Activated B cell treated with CpG ODN at 0.5 μM for 24 hours (primary cell): ENCODE results near the gene EIF3I. TPM values are rescaled to one million over a fixed set of nuclear protein-coding genes. Genes with fewer than 3 reads are reported as not detected.

Experiments used
- ATAC-seq: fragments of 200-7000 bp; cut with Tn5 transposase; one replicate; pipeline ENCODE4 v1.10.0; 2021; ENCODE audit warnings: low read depth, mild to moderate bottlenecking, moderate library complexity
- CTCF ChIA-PET: fragments of 350-600 bp; sonication (Branson Sonifier 250); formaldehyde crosslinking; loops from one replicate; lab custom pipeline; 2021; ENCODE audit warnings: antibody characterized with exemption; lab: Charles Lee
- POLR2A ChIA-PET: fragments of 350-600 bp; sonication (Branson Sonifier 250); formaldehyde crosslinking; loops from one replicate; lab custom pipeline; 2021; ENCODE audit warnings: antibody characterized with exemption; lab: Charles Lee
- DNase-seq: peaks from one replicate; pipeline ENCODE4 v3.0.0; 2022
- H3K27ac Mint-ChIP-seq: one replicate; pipeline ENCODE4 v1.8.0; 2020; ENCODE audit warnings: mixed read lengths
- H3K27me3 Mint-ChIP-seq: one replicate; pipeline ENCODE4 v1.8.0; 2021; ENCODE audit warnings: mixed read lengths
- H3K36me3 Mint-ChIP-seq: one replicate; pipeline ENCODE4 v1.8.0; 2021; ENCODE audit warnings: low read depth, mixed read lengths
- H3K4me1 Mint-ChIP-seq: one replicate; pipeline ENCODE4 v1.8.0; 2021; ENCODE audit warnings: mixed read lengths
- H3K4me3 Mint-ChIP-seq: one replicate; pipeline ENCODE4 v1.8.0; 2020; ENCODE audit warnings: mild to moderate bottlenecking, mixed read lengths
- H3K9me3 Mint-ChIP-seq: one replicate; pipeline ENCODE4 v1.8.0; 2020; ENCODE audit warnings: mixed read lengths
- CTCF ChIP-seq: fragments of 200-600 bp; IDR thresholded peaks from one replicate; pipeline ENCODE4 v1.8.0; 2022; ENCODE audit warnings: antibody characterized with exemption, mild to moderate bottlenecking
- intact Hi-C: fragments of 100-400 bp; cut with micrococcal nuclease; formaldehyde crosslinking; loops from one replicate; pipeline ENCODE4 v1.15.1; 2024
- total RNA-seq: library from RNA; stranded (reverse); gene quantifications from 2 replicates; pipeline ENCODE4 v1.2.3, GENCODE V29; 2022

Gene EIF3I
- total RNA-seq, 1 donor from 2014 or later, result 196 TPM

GRCh38 chr1:32179443-32180185, 42.6 kb upstream of the EIF3I start, which contains the start of gene TXLNA:
TSS of gene TXLNA (plus strand) at chr1:32179675. CDS start at chr1:32180346, 671 bp downstream.
- Mint-ChIP-seq H3K27ac (peak within 1 kb of the TSS; percentile 98), H3K36me3 (peaks cover 34% of the 10 kb centered on the region), H3K4me1 (peaks cover 40% of the 10 kb centered on the region), H3K4me3 (peak within 1 kb of the TSS; percentile 90), H3K9me3 (no peaks in the 10 kb centered on the region), H3K27me3 (no peaks in the 10 kb centered on the region)
- peak; percentile 89 for DNase-seq
- ChIA-PET POLR2A (interaction anchor here (0.5 to 2.7 kb wide), 24 partner anchors 12 to 637 kb away, joined by 3 to 37 read pairs (median 6); partner anchors contain the start of genes BSDC1, CCDC28B, HDAC1 and KPNA6), CTCF (interaction anchor here (0.9 to 1.7 kb wide), 8 partner anchors 21 to 236 kb away, joined by 3 to 6 read pairs (median 4); partner anchors contain the start of genes CCDC28B, KPNA6 and TMEM39B)
- peak; percentile 91 for ATAC-seq
- intact Hi-C loops, result loop anchor here (1.0 to 2.0 kb wide), 7 partner anchors 21 to 215 kb away; partner anchors contain the start of genes BSDC1, CCDC28B, EIF3I and HDAC1
- TF ChIP-seq CTCF, result no peak

GRCh38 chr1:32180186-32181060, 41.8 kb upstream of the EIF3I start:
- H3K4me1 Mint-ChIP-seq, result peaks cover 44% of the 10 kb centered on the region
- H3K4me3 Mint-ChIP-seq, result peak overlapping the region; percentile 90
- H3K27me3 Mint-ChIP-seq, result no peaks in the 10 kb centered on the region
- POLR2A ChIA-PET, result interaction anchor here (0.6 to 2.7 kb wide), 14 partner anchors 18 to 627 kb away, joined by 3 to 37 read pairs (median 10); partner anchors contain the start of genes BSDC1, CCDC28B, HDAC1 and KPNA6
- DNase-seq (peak; percentile 31), ATAC-seq (no peak)
- intact Hi-C loops, result loop anchor here (1.0 kb wide), 2 partner anchors 20 to 112 kb away; partner anchors contain the start of genes CCDC28B and HDAC1
- TF ChIP-seq CTCF, result no peak
- peak overlapping the region; percentile 83 for H3K27ac Mint-ChIP-seq
- CTCF ChIA-PET, result interaction anchor here (0.9 to 1.7 kb wide), 7 partner anchors 17 to 236 kb away, joined by 3 to 6 read pairs (median 4); partner anchors contain the start of genes CCDC28B and TMEM39B
- H3K36me3 Mint-ChIP-seq, result peaks cover 40% of the 10 kb centered on the region
- no peaks in the 10 kb centered on the region for H3K9me3 Mint-ChIP-seq

GRCh38 chr1:32181065-32181464, 41.1 kb upstream of the EIF3I start:
- H3K36me3 Mint-ChIP-seq, result peaks cover 42% of the 10 kb centered on the region
- no peak for DNase-seq
- POLR2A ChIA-PET, result interaction anchor here (0.6 to 2.7 kb wide), 6 partner anchors 17 to 627 kb away, joined by 3 to 22 read pairs (median 13); partner anchors contain the start of genes BSDC1, KPNA6, MARCKSL1 and TMEM39B
- no peaks in the 10 kb centered on the region for H3K27me3 Mint-ChIP-seq
- no peaks in the 10 kb centered on the region for H3K9me3 Mint-ChIP-seq
- peak overlapping the region; percentile 90 for H3K4me3 Mint-ChIP-seq
- intact Hi-C loops, result no loop called here
- CTCF ChIA-PET, result interaction anchor here (1.0 kb wide), 2 partner anchors 17 to 19 kb away, joined by 3 to 4 read pairs; partner anchors contain the start of gene CCDC28B
- H3K27ac Mint-ChIP-seq, result peak overlapping the region; percentile 83
- no peak for ATAC-seq
- H3K4me1 Mint-ChIP-seq, result peaks cover 46% of the 10 kb centered on the region
- TF ChIP-seq CTCF, result no peak

- intact Hi-C loops, result no loop called here
- POLR2A ChIA-PET, result interaction anchor here (1.4 to 2.6 kb wide), 2 partner anchors 17 to 73 kb away, joined by 8 to 15 read pairs; partner anchors contain the start of gene KPNA6
- no peak for ATAC-seq
These were observed 40.6 kb upstream of the EIF3I start for GRCh38 chr1:32181563-32181962.

More at GRCh38 chr1:32181563-32181962, 40.6 kb upstream of the EIF3I start:
- Mint-ChIP-seq H3K36me3 (peaks cover 47% of the 10 kb centered on the region), H3K27me3 (no peaks in the 10 kb centered on the region), H3K27ac (no peak overlapping the region), H3K4me1 (peaks cover 51% of the 10 kb centered on the region), H3K4me3 (peak overlapping the region; percentile 90), H3K9me3 (no peaks in the 10 kb centered on the region)
- no peak for DNase-seq
- no peak for TF ChIP-seq CTCF
- CTCF ChIA-PET, result interaction anchor here (0.6 kb wide), 1 partner anchor 140 kb away, joined by 3 read pairs; no protein-coding TSS in a partner anchor
